ENCODE data around the gene BCAS4. TPM values are rescaled to one million over a fixed set of nuclear protein-coding genes. Genes with fewer than 3 reads are reported as not detected.

Gene BCAS4
- total RNA-seq, 2 experiments from 2014 or later = 11.0 to 11.6 TPM

DNA sequence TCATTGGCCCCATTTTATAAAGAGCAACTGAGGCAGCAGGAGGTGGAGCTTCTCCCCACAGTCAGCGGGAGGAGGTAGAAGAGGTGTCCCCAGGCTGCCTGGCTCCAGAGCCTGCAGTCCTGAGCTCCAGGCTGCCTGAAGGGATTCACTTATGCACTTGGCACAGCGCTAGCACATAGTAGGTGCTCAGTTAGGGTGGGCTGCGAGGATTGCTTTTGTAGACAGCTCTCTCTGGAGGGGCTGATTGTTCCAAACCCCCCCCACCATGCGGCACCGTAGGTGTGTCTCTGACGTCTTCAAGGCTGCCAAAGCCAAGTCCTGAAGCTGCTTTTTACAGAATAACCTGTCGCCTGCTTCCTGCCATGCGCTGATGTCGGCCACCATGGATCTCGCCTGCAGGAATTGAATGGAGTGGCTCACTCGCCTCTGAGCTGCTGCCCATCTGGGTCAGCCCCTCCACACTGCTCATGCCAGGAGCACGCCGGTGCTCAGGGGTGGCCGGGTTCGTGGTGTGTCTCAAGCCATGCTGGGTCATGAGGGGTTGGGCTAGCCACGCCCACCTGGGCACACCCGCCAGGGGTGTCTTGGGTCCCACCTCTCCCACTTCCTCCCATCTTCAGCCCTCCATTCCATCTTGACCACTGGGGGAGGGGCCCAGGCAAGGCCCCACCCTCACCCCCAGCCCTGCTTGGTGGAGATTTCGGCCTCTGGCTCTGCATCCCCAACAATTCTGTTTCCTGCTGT is 59.8 kb downstream of the BCAS4 start:
- Mint-ChIP-seq H3K4me1 (ENCODE audit: low read depth) (no peaks in the 10 kb centered on the region), H3K27ac (no peak overlapping the region), H3K27me3 (no peaks in the 10 kb centered on the region), H3K9me3 (no peaks in the 10 kb centered on the region), H3K4me3 (no peak overlapping the region), H3K36me3 (no peaks in the 10 kb centered on the region)
- ChIA-PET CTCF (no interaction called here), POLR2A (no interaction called here)
- intact Hi-C loops (cut with micrococcal nuclease) = no loop called here
- no peak for DNase-seq

DNA sequence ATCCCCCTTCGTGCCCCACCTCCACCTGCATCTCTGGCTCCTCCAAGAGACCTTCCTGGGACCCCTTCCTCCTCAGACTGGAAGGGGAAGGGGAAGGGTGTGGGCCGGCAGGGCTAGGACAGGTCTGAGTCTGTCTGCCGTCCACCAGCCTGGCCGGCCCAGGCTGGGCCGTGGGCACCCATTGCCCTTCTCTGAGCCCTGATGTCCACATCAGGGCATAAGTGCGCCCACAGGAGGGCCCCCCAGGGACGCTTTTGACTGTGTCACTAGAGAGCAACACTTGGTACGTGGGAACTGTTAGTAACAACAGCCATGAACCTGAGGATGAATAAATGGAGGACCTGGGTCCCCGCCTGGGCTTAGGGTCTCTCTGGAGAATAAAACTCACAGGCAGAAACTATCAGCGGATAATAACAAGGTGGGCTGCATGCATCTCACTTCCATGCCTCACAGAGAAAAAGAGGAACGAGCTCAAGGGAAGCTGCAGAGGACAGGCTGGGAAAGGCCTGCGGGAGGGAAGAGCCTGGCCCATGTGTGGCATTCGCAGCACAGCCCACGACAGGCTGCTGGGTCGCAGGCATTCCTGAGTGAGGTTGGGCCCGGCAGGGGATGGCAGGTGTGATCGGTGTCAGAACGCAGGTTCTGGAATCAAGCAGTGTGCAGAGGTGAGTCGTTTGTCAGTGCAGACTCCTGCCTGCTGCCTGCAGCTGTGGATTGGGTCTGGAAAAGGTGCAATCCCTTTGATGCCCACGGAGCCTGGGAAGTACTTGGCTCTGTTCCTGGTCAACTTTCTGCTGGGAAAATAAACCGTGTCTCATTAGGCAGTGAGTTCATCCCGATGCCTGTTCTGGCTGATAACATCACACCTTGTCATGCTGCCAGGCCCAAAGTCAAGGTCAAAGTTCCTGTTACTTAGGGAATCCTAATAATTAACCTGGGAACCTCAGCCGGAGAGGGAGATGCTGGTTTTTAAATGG is 60.9 kb downstream of the BCAS4 start:
- DNase-seq = no peak
- H3K9me3 Mint-ChIP-seq = no peaks in the 10 kb centered on the region
- intact Hi-C loops (cut with micrococcal nuclease) = no loop called here
- H3K27me3 Mint-ChIP-seq = no peaks in the 10 kb centered on the region
- no peak overlapping the region for H3K4me3 Mint-ChIP-seq
- no peaks in the 10 kb centered on the region for H3K36me3 Mint-ChIP-seq
- H3K4me1 Mint-ChIP-seq (ENCODE audit: low read depth) = no peaks in the 10 kb centered on the region
- CTCF ChIA-PET = interaction anchor here (1.5 kb wide), 1 partner anchor 73 kb away, joined by 3 read pairs; no protein-coding TSS in a partner anchor
- POLR2A ChIA-PET = no interaction called here
- H3K27ac Mint-ChIP-seq = no peak overlapping the region

DNA sequence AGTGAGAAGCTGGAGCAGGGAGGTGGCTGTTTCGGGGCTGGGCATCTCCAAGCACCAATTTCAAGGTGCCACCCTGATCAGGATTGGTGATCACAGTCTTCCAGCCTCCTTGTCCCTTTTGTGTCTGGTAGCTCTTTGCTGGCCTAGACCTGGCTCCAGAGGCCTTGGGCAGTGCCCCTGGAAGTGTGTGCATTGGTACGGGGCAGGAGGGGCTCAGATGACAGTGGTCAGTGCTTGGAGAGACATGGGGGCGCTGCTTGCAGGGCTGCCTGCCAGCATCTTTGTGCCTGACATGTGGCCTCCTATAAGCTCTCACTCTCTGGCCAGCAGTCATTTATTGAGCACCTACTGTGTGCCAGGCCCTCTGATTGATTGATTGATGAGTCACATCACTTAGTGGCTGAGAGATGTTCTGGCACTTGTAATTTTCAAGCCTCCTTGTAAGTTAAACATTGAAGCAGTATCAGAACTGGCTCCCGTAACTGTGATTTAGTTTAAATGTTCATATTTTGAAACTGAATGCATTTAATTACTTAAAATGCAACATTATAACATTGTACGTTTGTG is 61.7 kb downstream of the BCAS4 start:
- Mint-ChIP-seq H3K4me1 (ENCODE audit: low read depth) (no peaks in the 10 kb centered on the region), H3K4me3 (no peak overlapping the region), H3K36me3 (no peaks in the 10 kb centered on the region), H3K27me3 (no peaks in the 10 kb centered on the region), H3K9me3 (no peaks in the 10 kb centered on the region), H3K27ac (no peak overlapping the region)
- POLR2A ChIA-PET = no interaction called here
- CTCF ChIA-PET = interaction anchor here (0.7 to 1.5 kb wide), 2 partner anchors 73 to 125 kb away, joined by 3 to 4 read pairs; no protein-coding TSS in a partner anchor
- intact Hi-C loops (cut with micrococcal nuclease) = no loop called here
- no peak for DNase-seq

DNA sequence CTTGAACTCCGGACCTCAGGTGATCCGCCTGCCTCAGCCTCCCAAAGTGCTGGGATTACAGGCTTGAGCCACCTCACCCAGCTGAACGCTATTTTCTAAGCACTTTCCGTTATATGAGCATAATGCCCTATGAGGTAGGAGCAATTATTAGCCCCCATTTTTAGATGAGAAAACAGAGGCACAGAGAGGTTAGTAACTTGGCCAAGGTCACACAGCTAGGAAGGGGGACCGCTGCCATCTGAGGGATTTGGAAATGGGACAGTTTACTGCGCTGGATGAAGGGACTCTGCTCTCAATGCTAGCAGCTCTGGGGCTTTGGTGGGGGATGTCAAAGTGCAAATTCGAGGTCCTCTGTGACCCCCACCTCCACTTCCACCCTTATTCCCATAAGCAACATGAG is 62.5 kb downstream of the BCAS4 start:
- no peaks in the 10 kb centered on the region for H3K36me3 Mint-ChIP-seq
- DNase-seq = no peak
- intact Hi-C loops (cut with micrococcal nuclease) = no loop called here
- no peak overlapping the region for H3K27ac Mint-ChIP-seq
- no peak overlapping the region for H3K4me3 Mint-ChIP-seq
- no peaks in the 10 kb centered on the region for H3K9me3 Mint-ChIP-seq
- H3K4me1 Mint-ChIP-seq (ENCODE audit: low read depth) = no peaks in the 10 kb centered on the region
- ChIA-PET CTCF (interaction anchor here (1.5 kb wide), 1 partner anchor 72 kb away, joined by 3 read pairs; no protein-coding TSS in a partner anchor), POLR2A (no interaction called here)
- no peaks in the 10 kb centered on the region for H3K27me3 Mint-ChIP-seq

DNA sequence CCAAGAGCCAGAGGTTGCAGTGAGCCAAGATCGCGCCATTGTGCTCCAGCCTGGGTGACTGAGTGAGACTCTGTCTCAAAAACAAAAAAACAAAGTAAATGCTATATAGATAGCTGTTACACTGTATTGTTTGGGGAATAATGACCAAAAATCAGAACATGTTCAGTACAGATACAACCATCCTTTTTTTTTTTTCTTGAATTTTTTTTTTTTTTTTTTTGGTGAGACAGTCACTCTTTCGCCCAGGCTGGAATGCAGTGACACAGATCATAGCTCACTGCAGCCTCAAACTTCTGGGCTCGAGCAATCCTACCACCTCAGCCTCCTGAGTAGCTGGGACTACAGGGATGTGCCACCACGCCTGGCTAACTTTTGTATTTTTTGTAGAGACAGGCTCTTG is 63.7 kb downstream of the BCAS4 start:
- no peak overlapping the region for H3K27ac Mint-ChIP-seq
- CTCF ChIA-PET = no interaction called here
- POLR2A ChIA-PET = no interaction called here
- no peaks in the 10 kb centered on the region for H3K36me3 Mint-ChIP-seq
- DNase-seq = no peak
- intact Hi-C loops (cut with micrococcal nuclease) = no loop called here
- H3K27me3 Mint-ChIP-seq = no peaks in the 10 kb centered on the region
- H3K4me1 Mint-ChIP-seq (ENCODE audit: low read depth) = no peaks in the 10 kb centered on the region
- H3K4me3 Mint-ChIP-seq = no peak overlapping the region
- no peaks in the 10 kb centered on the region for H3K9me3 Mint-ChIP-seq

DNA sequence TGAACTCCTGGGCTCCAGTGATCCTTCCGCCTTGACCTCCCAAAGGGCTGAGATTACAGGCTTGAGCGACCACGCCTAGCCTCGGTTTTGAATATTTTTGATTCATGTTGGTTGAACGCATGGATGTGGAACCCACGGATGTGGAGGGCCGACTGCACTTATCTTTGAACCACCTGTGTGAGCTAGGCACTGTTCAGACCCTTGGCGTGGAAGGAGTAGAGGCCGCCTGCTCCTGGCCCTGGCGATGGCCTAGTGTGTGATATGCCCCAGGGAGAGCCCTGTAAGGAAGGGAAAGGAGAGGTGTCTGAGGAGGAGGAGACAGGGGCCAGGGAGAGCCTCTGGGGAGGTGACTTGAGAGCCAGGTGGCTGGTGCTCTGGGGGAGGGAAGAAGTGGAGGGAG is 64.3 kb downstream of the BCAS4 start:
- no peaks in the 10 kb centered on the region for H3K4me1 Mint-ChIP-seq (ENCODE audit: low read depth)
- CTCF ChIA-PET = interaction anchor here (0.6 kb wide), 1 partner anchor 35 kb away, joined by 3 read pairs; no protein-coding TSS in a partner anchor
- no peak for DNase-seq
- POLR2A ChIA-PET = no interaction called here
- H3K27ac Mint-ChIP-seq = no peak overlapping the region
- no peak overlapping the region for H3K4me3 Mint-ChIP-seq
- H3K36me3 Mint-ChIP-seq = no peaks in the 10 kb centered on the region
- H3K9me3 Mint-ChIP-seq = no peaks in the 10 kb centered on the region
- H3K27me3 Mint-ChIP-seq = no peaks in the 10 kb centered on the region
- intact Hi-C loops (cut with micrococcal nuclease) = no loop called here

DNA sequence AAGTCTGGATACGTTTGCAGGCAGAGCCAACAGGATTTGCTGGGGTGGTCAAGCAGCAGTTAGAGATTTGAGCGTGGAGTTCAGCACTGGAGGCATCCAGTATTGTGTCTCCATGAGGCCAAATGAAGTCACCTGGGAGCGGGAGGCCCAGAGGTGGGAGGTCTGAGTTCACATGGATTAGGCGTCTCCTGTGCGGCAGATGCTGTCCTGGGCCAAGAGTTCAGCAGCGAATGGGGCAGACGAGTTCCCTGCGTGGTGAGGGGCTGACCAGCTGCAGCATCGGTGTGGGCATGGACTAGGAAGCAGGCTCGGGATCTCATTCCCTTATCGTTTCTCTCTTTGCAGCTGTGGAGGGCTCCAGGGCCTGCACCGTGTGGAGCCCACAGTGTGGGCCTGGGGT is 66.2 kb downstream of the BCAS4 start:
- H3K4me1 Mint-ChIP-seq (ENCODE audit: low read depth) = no peaks in the 10 kb centered on the region
- DNase-seq = no peak
- intact Hi-C loops (cut with micrococcal nuclease) = no loop called here
- no peaks in the 10 kb centered on the region for H3K27me3 Mint-ChIP-seq
- ChIA-PET POLR2A (no interaction called here), CTCF (no interaction called here)
- no peak overlapping the region for H3K4me3 Mint-ChIP-seq
- H3K27ac Mint-ChIP-seq = no peak overlapping the region
- H3K36me3 Mint-ChIP-seq = no peaks in the 10 kb centered on the region
- no peaks in the 10 kb centered on the region for H3K9me3 Mint-ChIP-seq

DNA sequence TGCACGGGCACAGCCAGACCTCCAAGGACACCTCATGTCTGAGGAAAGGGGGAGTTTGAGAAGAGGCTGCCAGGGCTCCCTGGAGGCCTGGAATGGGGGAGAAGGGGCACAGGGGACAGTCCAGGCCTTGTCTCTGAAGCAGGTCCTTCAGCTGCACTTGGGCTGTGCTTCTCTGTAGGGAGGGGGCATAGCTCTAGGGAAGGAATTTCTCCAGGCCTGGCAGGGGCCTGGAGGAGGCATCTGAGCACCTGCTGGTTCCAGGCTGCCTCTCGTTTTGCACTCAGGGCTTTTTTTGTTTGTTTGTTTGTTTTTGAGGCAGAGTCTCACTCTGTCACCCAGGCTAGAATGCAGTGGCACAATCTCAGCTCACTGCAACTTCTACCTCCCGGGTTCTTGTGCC is 67.7 kb downstream of the BCAS4 start:
- no peaks in the 10 kb centered on the region for H3K4me1 Mint-ChIP-seq (ENCODE audit: low read depth)
- no peak overlapping the region for H3K4me3 Mint-ChIP-seq
- no peaks in the 10 kb centered on the region for H3K27me3 Mint-ChIP-seq
- intact Hi-C loops (cut with micrococcal nuclease) = no loop called here
- CTCF ChIA-PET = no interaction called here
- no peaks in the 10 kb centered on the region for H3K9me3 Mint-ChIP-seq
- no peaks in the 10 kb centered on the region for H3K36me3 Mint-ChIP-seq
- H3K27ac Mint-ChIP-seq = no peak overlapping the region
- POLR2A ChIA-PET = no interaction called here
- DNase-seq = no peak

DNA sequence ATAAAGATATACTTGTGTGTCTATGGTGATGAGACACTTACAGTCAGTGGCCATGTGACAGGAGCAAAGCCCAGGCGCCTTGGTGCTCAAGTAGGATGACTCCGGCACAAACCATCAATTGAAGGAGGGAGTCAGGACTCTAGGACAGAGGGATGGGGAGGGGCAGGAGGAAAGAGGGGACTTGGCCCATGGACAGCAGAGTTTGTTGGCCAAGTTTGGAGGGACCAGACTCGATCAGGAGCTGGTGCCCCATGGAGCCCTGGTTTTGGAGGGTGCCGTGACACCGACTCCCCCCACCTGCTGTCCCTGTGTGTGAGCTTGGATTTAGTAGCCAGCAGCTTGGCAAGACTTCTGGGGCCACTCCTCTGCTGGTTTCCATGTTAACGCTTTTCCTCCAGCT is 70.3 kb downstream of the BCAS4 start:
- Mint-ChIP-seq H3K36me3 (no peaks in the 10 kb centered on the region), H3K4me3 (no peak overlapping the region), H3K4me1 (ENCODE audit: low read depth) (no peaks in the 10 kb centered on the region), H3K9me3 (no peaks in the 10 kb centered on the region), H3K27me3 (no peaks in the 10 kb centered on the region), H3K27ac (no peak overlapping the region)
- intact Hi-C loops (cut with micrococcal nuclease) = no loop called here
- ChIA-PET POLR2A (no interaction called here), CTCF (interaction anchor here (0.8 kb wide), 1 partner anchor 74 kb away, joined by 3 read pairs; no protein-coding TSS in a partner anchor)
- no peak for DNase-seq

DNA sequence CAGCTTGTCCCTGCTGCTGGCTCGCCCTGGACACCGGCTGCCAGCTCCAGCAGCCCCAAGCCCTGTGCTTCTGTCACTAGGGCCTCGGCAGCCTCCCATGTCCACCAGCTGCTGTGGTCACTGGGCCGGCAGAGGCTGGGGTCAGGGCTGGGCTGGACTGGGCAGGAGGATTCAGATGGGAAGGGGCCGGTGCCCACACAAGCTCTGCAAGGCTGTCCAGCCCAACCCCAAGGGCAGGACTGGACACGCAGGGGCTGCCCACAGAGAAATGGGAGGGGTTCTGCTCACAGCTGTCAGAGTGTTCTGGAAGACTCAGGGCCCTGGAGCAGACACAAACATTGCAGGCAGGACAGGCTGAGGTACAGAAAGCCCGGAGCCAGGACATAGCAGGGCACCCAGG is 70.7 kb downstream of the BCAS4 start:
- H3K27me3 Mint-ChIP-seq = no peaks in the 10 kb centered on the region
- H3K36me3 Mint-ChIP-seq = no peaks in the 10 kb centered on the region
- H3K4me3 Mint-ChIP-seq = no peak overlapping the region
- ChIA-PET CTCF (interaction anchor here (0.8 kb wide), 1 partner anchor 75 kb away, joined by 3 read pairs; no protein-coding TSS in a partner anchor), POLR2A (interaction anchor here (0.5 to 0.6 kb wide), 2 partner anchors 10 to 382 kb away, joined by 3 read pairs; no protein-coding TSS in a partner anchor)
- H3K9me3 Mint-ChIP-seq = no peaks in the 10 kb centered on the region
- no peaks in the 10 kb centered on the region for H3K4me1 Mint-ChIP-seq (ENCODE audit: low read depth)
- no peak overlapping the region for H3K27ac Mint-ChIP-seq
- intact Hi-C loops (cut with micrococcal nuclease) = no loop called here
- no peak for DNase-seq

DNA sequence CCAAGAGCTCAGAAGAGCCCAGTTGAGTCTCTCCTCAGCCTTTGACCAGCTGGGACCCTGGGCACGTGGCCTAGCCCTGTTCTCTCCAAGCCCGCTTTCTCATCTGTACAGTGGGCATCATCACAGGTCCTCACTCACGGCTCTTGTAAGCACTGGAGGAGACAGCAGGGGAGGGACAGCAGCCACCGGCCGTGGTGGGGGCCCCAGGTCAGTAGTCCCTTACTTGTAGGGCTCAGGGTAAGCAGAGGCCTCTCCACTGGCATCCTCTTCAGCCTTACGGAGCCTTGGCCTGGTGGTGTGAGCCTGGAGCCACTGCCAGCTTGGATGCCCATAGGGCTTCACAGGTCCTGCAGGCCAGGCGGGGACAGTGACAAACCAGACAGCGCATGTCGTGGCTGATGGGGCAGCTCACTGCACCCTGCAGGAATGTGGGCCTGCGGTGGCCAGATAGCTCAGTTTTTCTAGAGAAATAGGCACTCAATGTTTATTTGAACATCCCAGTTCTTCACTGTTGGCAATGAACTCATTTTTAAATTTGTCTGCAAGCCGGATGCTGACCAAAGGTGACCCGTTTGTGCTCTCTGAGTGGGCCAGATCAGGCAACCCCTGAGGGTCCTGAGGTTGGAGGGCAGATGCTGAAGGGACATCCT is 71.3 kb downstream of the BCAS4 start:
- no peaks in the 10 kb centered on the region for H3K36me3 Mint-ChIP-seq
- no peaks in the 10 kb centered on the region for H3K27me3 Mint-ChIP-seq
- H3K4me1 Mint-ChIP-seq (ENCODE audit: low read depth) = no peaks in the 10 kb centered on the region
- no peaks in the 10 kb centered on the region for H3K9me3 Mint-ChIP-seq
- intact Hi-C loops (cut with micrococcal nuclease) = no loop called here
- CTCF ChIA-PET = no interaction called here
- no peak overlapping the region for H3K27ac Mint-ChIP-seq
- no peak overlapping the region for H3K4me3 Mint-ChIP-seq
- POLR2A ChIA-PET = interaction anchor here (0.5 to 0.6 kb wide), 2 partner anchors 10 to 381 kb away, joined by 3 read pairs; no protein-coding TSS in a partner anchor
- no peak for DNase-seq

DNA sequence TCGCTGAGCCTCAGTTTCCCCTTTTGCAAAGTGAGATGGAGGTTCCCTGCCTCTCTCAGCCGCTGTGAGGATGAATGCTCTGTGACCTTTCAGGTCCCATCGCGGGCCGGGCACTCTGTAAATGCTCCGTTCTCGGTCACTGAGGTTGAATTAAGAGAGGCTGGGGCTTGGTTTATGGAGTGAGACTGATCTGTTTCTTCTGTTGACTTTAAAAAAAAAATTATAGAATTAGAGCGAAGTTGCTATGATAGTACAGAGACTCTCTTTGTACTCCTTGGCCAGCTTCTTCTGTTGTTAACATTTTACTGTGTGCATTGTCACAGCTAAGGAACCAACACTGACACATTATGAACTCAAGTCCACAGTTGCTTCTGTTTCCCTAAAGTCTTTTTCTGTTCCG is 72.0 kb downstream of the BCAS4 start:
- no peak for DNase-seq
- Mint-ChIP-seq H3K4me3 (no peak overlapping the region), H3K4me1 (ENCODE audit: low read depth) (no peaks in the 10 kb centered on the region), H3K36me3 (no peaks in the 10 kb centered on the region), H3K27ac (no peak overlapping the region), H3K9me3 (no peaks in the 10 kb centered on the region), H3K27me3 (no peaks in the 10 kb centered on the region)
- CTCF ChIA-PET = no interaction called here
- POLR2A ChIA-PET = no interaction called here
- intact Hi-C loops (cut with micrococcal nuclease) = no loop called here
